Trophoblast cell (in vitro differentiated cells and primary cell): ENCODE data around the gene KCTD8.
"Not testable (repeated sequence)": the region's sequence is repeated elsewhere in the genome, so short reads cannot be mapped to it uniquely, and the experiment has no call there.

Experiments used
- DNase-seq, 2 donors: peaks; one replicate each; pipeline ENCODE4 v3.0.0-alpha.2; 2016
- H2AFZ ChIP-seq: 2 replicates; pipeline ENCODE4 v1.6.1; 2013; ENCODE audit warnings: low read length, moderate library complexity, mild to moderate bottlenecking; ENCODE audit not compliant: insufficient read depth, poor library complexity
- H2AK5ac ChIP-seq: 2 replicates; pipeline ENCODE4 v1.6.1; 2013; ENCODE audit warnings: mild to moderate bottlenecking, low read length
- H2BK120ac ChIP-seq: 2 replicates; pipeline ENCODE4 v1.6.1; 2013; ENCODE audit warnings: low read length, mild to moderate bottlenecking, moderate library complexity; ENCODE audit not compliant: insufficient read depth, poor library complexity
- H2BK12ac ChIP-seq: 2 replicates; pipeline ENCODE4 v1.6.1; 2013; ENCODE audit warnings: mild to moderate bottlenecking, low read length, moderate library complexity
- H2BK5ac ChIP-seq: 2 replicates; pipeline ENCODE4 v1.6.1; 2013; ENCODE audit warnings: low read length, low read depth, moderate library complexity, mild to moderate bottlenecking; ENCODE audit not compliant: poor library complexity
- H3K14ac ChIP-seq: 2 replicates; pipeline ENCODE4 v1.6.1; 2013; ENCODE audit warnings: mild to moderate bottlenecking, low read length
- H3K18ac ChIP-seq: 2 replicates; pipeline ENCODE4 v1.6.1; 2013; ENCODE audit warnings: mild to moderate bottlenecking, low read length
- H3K23ac ChIP-seq: 2 replicates; pipeline ENCODE4 v1.6.1; 2013; ENCODE audit warnings: low read length
- H3K27ac ChIP-seq: 2 replicates; pipeline ENCODE4 v1.5.1; 2013; ENCODE audit warnings: low read depth, mild to moderate bottlenecking, inconsistent platforms, low read length, moderate library complexity
- H3K27me3 ChIP-seq: 2 replicates; pipeline ENCODE4 v1.6.1; 2013; ENCODE audit warnings: inconsistent platforms, mild to moderate bottlenecking, low read length, moderate library complexity; ENCODE audit not compliant: insufficient read depth
- H3K36me3 ChIP-seq, 2 experiments: 1 replicate in 1 of 2; 2 replicates in 1 of 2; pipeline ENCODE4 v1.6.1; 2013; ENCODE audit warnings: low read length in 2 of 2, mild to moderate bottlenecking in 2 of 2, moderate library complexity in 1 of 2; ENCODE audit not compliant: insufficient read depth in 2 of 2, control insufficient read depth in 1 of 2
- H3K4ac ChIP-seq: 2 replicates; pipeline ENCODE4 v1.6.1; 2013; ENCODE audit warnings: low read depth, mild to moderate bottlenecking, low read length, moderate library complexity
- H3K4me1 ChIP-seq, 2 experiments: 1 replicate in 1 of 2; 2 replicates in 1 of 2; pipeline ENCODE4 v1.6.1; 2013; ENCODE audit warnings: low read length in 2 of 2, mild to moderate bottlenecking in 2 of 2, moderate library complexity in 1 of 2; ENCODE audit not compliant: insufficient read depth in 2 of 2, control insufficient read depth in 1 of 2
- H3K4me2 ChIP-seq: 2 replicates; pipeline ENCODE4 v1.6.1; 2013; ENCODE audit warnings: inconsistent platforms, mild to moderate bottlenecking, low read length, moderate library complexity
- H3K4me3 ChIP-seq: 2 replicates; pipeline ENCODE4 v1.5.1; 2013; ENCODE audit warnings: mild to moderate bottlenecking, low read depth, low read length, inconsistent platforms
- H3K79me1 ChIP-seq: one replicate; pipeline ENCODE4 v1.6.1; 2013; ENCODE audit warnings: low read length
- H3K79me2 ChIP-seq: 2 replicates; pipeline ENCODE4 v1.6.1; 2013; ENCODE audit warnings: low read length, mild to moderate bottlenecking; ENCODE audit not compliant: control insufficient read depth, insufficient read depth, poor library complexity
- H3K9ac ChIP-seq: 2 replicates; pipeline ENCODE4 v1.6.1; 2013; ENCODE audit warnings: mild to moderate bottlenecking, low read length
- H3K9me3 ChIP-seq: 2 replicates; pipeline ENCODE4 v1.6.1; 2013; ENCODE audit warnings: low read depth, mild to moderate bottlenecking, control low read depth, inconsistent platforms, low read length; ENCODE audit not compliant: insufficient read depth
- H4K12ac ChIP-seq: 2 replicates; pipeline ENCODE4 v1.6.1; 2013; ENCODE audit warnings: low read depth, mild to moderate bottlenecking, low read length, moderate library complexity
- H4K8ac ChIP-seq: 2 replicates; pipeline ENCODE4 v1.6.1; 2013; ENCODE audit warnings: low read depth, mild to moderate bottlenecking, low read length, moderate library complexity
- H4K91ac ChIP-seq: one replicate; pipeline ENCODE4 v1.6.1; 2013; ENCODE audit warnings: low read depth, mild to moderate bottlenecking, low read length, moderate library complexity
- WGBS: extraction: QIAGEN DNeasy Blood & Tissue Kit; methylation state at CpG from one replicate; pipeline ENCODE4 v1.1.7; 2013; ENCODE audit warnings: missing lambda C conversion rate; ENCODE audit not compliant: insufficient read length, insufficient coverage; ENCODE audit errors: extremely low coverage; 5-methylcytosine and 5-hydroxymethylcytosine counted together

Gene KCTD8

GRCh38 chr4:44186850-44187246 lies 261.8 kb downstream of the KCTD8 start:
- H3K4me1 ChIP-seq = no peaks in the 10 kb centered on the region
- no peaks in the 10 kb centered on the region for H3K27me3 ChIP-seq
- H3K4ac ChIP-seq = no peak overlapping the region
- no peak overlapping the region for H2AFZ ChIP-seq
- H3K4me3 ChIP-seq = no peak overlapping the region
- H3K27ac ChIP-seq = no peak overlapping the region
- no peaks in the 10 kb centered on the region for H3K79me1 ChIP-seq
- H3K4me2 ChIP-seq = no peak overlapping the region
- H4K91ac ChIP-seq = no peak overlapping the region
- no peak overlapping the region for H2AK5ac ChIP-seq
- no CpG with 5 or more reads among the region's 1 CpG for WGBS
- H4K12ac ChIP-seq = no peak overlapping the region
- no peak overlapping the region for H3K14ac ChIP-seq
- no peak overlapping the region for H3K9ac ChIP-seq
- no peak for DNase-seq
- no peak overlapping the region for H3K18ac ChIP-seq
- H4K8ac ChIP-seq = no peak overlapping the region
- no peak overlapping the region for H2BK5ac ChIP-seq
- no peak overlapping the region for H3K23ac ChIP-seq
- H3K9me3 ChIP-seq = no peaks in the 10 kb centered on the region
- H3K36me3 ChIP-seq = no peaks in the 10 kb centered on the region
- no peak overlapping the region for H2BK12ac ChIP-seq
- H3K79me2 ChIP-seq = no peaks in the 10 kb centered on the region
- H2BK120ac ChIP-seq = no peak overlapping the region

DNA sequence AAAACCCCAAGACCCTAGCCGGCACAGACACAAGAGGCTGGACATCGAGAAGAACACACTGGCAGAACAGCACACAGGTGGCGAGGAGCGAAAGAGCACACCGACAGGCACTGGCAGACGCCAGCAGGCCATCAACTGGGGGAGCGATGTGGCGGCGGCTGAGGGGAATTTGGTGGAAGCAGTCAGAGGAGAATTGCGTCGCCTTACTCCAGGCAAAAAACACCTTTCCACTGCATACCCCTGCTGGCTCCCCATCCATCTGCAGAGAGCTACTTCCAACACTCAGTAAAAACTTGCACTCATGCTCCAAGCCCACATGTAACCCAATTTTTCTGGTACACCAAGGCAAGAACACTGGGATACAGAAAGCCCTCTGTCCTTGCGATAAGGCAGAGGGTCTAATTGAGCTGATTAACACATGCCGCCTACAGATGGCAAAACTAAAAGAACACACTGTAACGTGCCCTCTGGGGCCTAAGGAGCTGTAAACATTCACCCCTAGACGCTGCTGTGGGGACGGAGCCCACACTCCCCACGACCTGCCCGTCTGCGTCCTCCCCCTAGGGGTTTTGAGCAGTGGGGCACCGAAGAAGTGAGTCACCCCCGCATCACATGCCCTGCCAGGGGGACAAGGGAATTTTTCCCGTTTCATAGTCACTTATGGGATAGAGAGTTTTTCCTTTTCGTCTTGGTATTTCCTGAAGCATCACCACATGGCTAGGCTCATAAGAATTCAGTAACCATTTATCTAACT lies 262.3 kb downstream of the KCTD8 start:
- no peaks in the 10 kb centered on the region for H3K79me2 ChIP-seq
- H4K12ac ChIP-seq = no peak overlapping the region
- no peaks in the 10 kb centered on the region for H3K9me3 ChIP-seq
- no peaks in the 10 kb centered on the region for H3K36me3 ChIP-seq
- no peak overlapping the region for H3K4ac ChIP-seq
- H2BK120ac ChIP-seq = no peak overlapping the region
- no peak overlapping the region for H3K23ac ChIP-seq
- H2BK12ac ChIP-seq = no peak overlapping the region
- H3K14ac ChIP-seq = no peak overlapping the region
- H2AFZ ChIP-seq = no peak overlapping the region
- no peak overlapping the region for H4K8ac ChIP-seq
- no peak overlapping the region for H3K4me3 ChIP-seq
- no peak overlapping the region for H3K27ac ChIP-seq
- no peaks in the 10 kb centered on the region for H3K4me1 ChIP-seq
- H2BK5ac ChIP-seq = no peak overlapping the region
- no CpG with 5 or more reads among the region's 23 CpGs for whole genome bisulfite sequencing
- no peaks in the 10 kb centered on the region for H3K79me1 ChIP-seq
- H3K18ac ChIP-seq = no peak overlapping the region
- H3K4me2 ChIP-seq = no peak overlapping the region
- H2AK5ac ChIP-seq = no peak overlapping the region
- H3K9ac ChIP-seq = no peak overlapping the region
- H4K91ac ChIP-seq = no peak overlapping the region
- H3K27me3 ChIP-seq = no peaks in the 10 kb centered on the region
- no peak for DNase-seq

- WGBS = no CpG with 5 or more reads among the region's 54 CpGs
- not testable (repeated sequence) for DNase-seq, H3K18ac ChIP-seq, H3K9ac ChIP-seq, H2BK12ac ChIP-seq, H3K4me1 ChIP-seq, H3K23ac ChIP-seq, H3K27me3 ChIP-seq, H3K4ac ChIP-seq, H4K12ac ChIP-seq, H3K79me2 ChIP-seq, H3K9me3 ChIP-seq, H3K27ac ChIP-seq, H4K8ac ChIP-seq, H3K14ac ChIP-seq, H3K4me3 ChIP-seq, H2BK120ac ChIP-seq, H2AK5ac ChIP-seq, H3K79me1 ChIP-seq, H2AFZ ChIP-seq, H3K36me3 ChIP-seq, H4K91ac ChIP-seq, H3K4me2 ChIP-seq, H2BK5ac ChIP-seq
Measured at GRCh38 chr4:44181491-44182349, 266.9 kb downstream of the KCTD8 start.

DNA sequence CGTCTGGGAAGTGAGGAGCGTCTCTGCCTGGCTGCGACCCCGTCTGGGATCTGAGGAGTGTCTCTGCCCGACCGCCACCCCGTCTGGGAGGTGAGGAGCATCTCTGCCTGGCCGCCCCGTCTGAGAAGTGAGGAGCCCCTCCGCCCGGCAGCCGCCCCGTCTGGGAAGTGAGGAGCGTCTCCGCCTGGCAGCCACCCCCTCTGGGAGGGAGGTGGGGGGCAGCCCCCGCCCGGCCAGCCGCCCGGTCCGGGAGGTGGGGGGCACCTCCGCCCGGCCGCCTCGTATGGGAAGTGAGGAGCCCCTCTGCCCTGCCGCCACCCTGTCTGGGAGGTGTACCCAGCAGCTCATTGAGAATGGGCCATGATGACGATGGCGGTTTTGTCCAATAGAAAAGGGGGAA lies 280.8 kb downstream of the KCTD8 start:
- not testable (repeated sequence) for H2AFZ ChIP-seq, H3K23ac ChIP-seq, DNase-seq, H3K14ac ChIP-seq, H2BK5ac ChIP-seq, H3K27ac ChIP-seq, H3K27me3 ChIP-seq, H3K79me1 ChIP-seq, H3K4ac ChIP-seq, H2BK12ac ChIP-seq, H3K36me3 ChIP-seq, H4K91ac ChIP-seq, H3K9ac ChIP-seq, H2AK5ac ChIP-seq, H3K18ac ChIP-seq, H2BK120ac ChIP-seq, H4K12ac ChIP-seq, H3K4me3 ChIP-seq, H3K79me2 ChIP-seq, H3K9me3 ChIP-seq, H4K8ac ChIP-seq, H3K4me2 ChIP-seq, H3K4me1 ChIP-seq
- WGBS = no CpG with 5 or more reads among the region's 27 CpGs
